ENCODE measurements around the gene GRM1.

Gene GRM1

GRCh38 chr6:146028851-146029572, at the start of gene GRM1:
GRM1 (plus strand) TSS chr6:146029062; CDS start chr6:146029518, 456 bp downstream.
- TF ChIP-seq CTCF (conservative IDR thresholded peaks at IDR 0.05), result no peak
- no peak within 1 kb of the TSS for H3K27ac ChIP-seq

GRCh38 chr6:146009338-146009737, 19.5 kb upstream of the GRM1 start:
- no peak overlapping the region for H3K27ac ChIP-seq
- TF ChIP-seq CTCF (conservative IDR thresholded peaks at IDR 0.05), result no peak

- no peak overlapping the region for H3K27ac ChIP-seq
- TF ChIP-seq CTCF (conservative IDR thresholded peaks at IDR 0.05), result no peak
These were observed 14.6 kb upstream of the GRM1 start for GRCh38 chr6:146014233-146014632.

GRCh38 chr6:146017672-146018071, 11.2 kb upstream of the GRM1 start:
- no peak overlapping the region for H3K27ac ChIP-seq
- TF ChIP-seq CTCF (conservative IDR thresholded peaks at IDR 0.05), result no peak

GRCh38 chr6:146026873-146027272, 2.0 kb upstream of the GRM1 start:
- no peak for TF ChIP-seq CTCF (conservative IDR thresholded peaks at IDR 0.05)
- no peak overlapping the region for H3K27ac ChIP-seq

GRCh38 chr6:146027586-146028251, 1.1 kb upstream of the GRM1 start:
- H3K27ac ChIP-seq, result no peak overlapping the region
- TF ChIP-seq CTCF (conservative IDR thresholded peaks at IDR 0.05), result peak; percentile 63

- TF ChIP-seq CTCF (conservative IDR thresholded peaks at IDR 0.05), result no peak
- no peak overlapping the region for H3K27ac ChIP-seq
These were observed 538 bp upstream of the GRM1 start for GRCh38 chr6:146028252-146028795.
